ENCODE results near the gene PAXIP1.

GRCh38 chr7:154918741-154919140, 84.2 kb downstream of the PAXIP1 start:
- TF ChIP-seq, protein P1, sequence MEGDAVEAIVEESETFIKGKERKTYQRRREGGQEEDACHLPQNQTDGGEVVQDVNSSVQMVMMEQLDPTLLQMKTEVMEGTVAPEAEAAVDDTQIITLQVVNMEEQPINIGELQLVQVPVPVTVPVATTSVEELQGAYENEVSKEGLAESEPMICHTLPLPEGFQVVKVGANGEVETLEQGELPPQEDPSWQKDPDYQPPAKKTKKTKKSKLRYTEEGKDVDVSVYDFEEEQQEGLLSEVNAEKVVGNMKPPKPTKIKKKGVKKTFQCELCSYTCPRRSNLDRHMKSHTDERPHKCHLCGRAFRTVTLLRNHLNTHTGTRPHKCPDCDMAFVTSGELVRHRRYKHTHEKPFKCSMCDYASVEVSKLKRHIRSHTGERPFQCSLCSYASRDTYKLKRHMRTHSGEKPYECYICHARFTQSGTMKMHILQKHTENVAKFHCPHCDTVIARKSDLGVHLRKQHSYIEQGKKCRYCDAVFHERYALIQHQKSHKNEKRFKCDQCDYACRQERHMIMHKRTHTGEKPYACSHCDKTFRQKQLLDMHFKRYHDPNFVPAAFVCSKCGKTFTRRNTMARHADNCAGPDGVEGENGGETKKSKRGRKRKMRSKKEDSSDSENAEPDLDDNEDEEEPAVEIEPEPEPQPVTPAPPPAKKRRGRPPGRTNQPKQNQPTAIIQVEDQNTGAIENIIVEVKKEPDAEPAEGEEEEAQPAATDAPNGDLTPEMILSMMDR (IDR thresholded peaks at IDR 0.05; ENCODE audit: insufficient read depth, low read length, poor library complexity, severe bottlenecking), result no peak
- TF ChIP-seq EZH2phosphoT487 (conservative IDR thresholded peaks at IDR 0.05; ENCODE audit: low read length), result no peak

Measured in SU-DHL-6 (cell line).